GM12878 (cell line): ENCODE results near the gene CAMKK2. TPM values are rescaled to one million over a fixed set of nuclear protein-coding genes. Genes with fewer than 3 reads are reported as not detected.

Source experiments
- ATAC-seq: fragments of 200-7000 bp; cut with Tn5 transposase; 3 replicates; pipeline ENCODE4 v1.9.1; 2020; ENCODE audit warnings: mild to moderate bottlenecking, moderate library complexity
- BruUV-seq: library from RNA; stranded (reverse); fragments of 400-500 nt; replicated peaks from 2 replicates; lab custom pipeline; 2021; lab: Mats Ljungman, UMichigan
- CTCF ChIA-PET: fragments of 300-600 bp; sonication (Branson Sonifier 250); formaldehyde crosslinking; extraction: SDS; loops from one replicate; lab custom pipeline; 2021; ENCODE audit warnings: inconsistent platforms; lab: Yijun Ruan, JAX
- POLR2A ChIA-PET: fragments of 350-600 bp; formaldehyde crosslinking; extraction: SDS; loops from one replicate; lab custom pipeline; 2021; ENCODE audit warnings: inconsistent platforms; lab: Charles Lee
- RAD21 ChIA-PET: fragments of 300-600 bp; sonication (Branson Sonifier 250); formaldehyde crosslinking; loops from one replicate; lab custom pipeline; 2023; ENCODE audit warnings: antibody characterized with exemption; ENCODE audit not compliant: unreplicated experiment; lab: Charles Lee
- SMC1A ChIA-PET: fragments of 300-600 bp; sonication (Branson Sonifier 250); formaldehyde crosslinking; loops from one replicate; lab custom pipeline; 2023; ENCODE audit not compliant: unreplicated experiment, uncharacterized antibody; lab: Charles Lee
- DNase-seq: peaks from one replicate; pipeline ENCODE4 v3.0.0-alpha.2; 2011; ENCODE audit warnings: low read depth, low spot score
- FAIRE-seq: peaks from 3 replicates; lab custom pipeline; 2011; peaks lifted over from hg19 to GRCh38; lab: Jason Lieb, UNC
- H2AFZ ChIP-seq: 2 replicates; pipeline ENCODE4 v1.6.0; 2011; ENCODE audit warnings: low read depth, low read length, control low read depth; ENCODE audit not compliant: control insufficient read depth
- H3K27ac ChIP-seq: 2 replicates; pipeline ENCODE4 v1.5.1; 2011; ENCODE audit warnings: control low read depth; ENCODE audit not compliant: control insufficient read depth, insufficient read depth
- H3K27me3 ChIP-seq, 2 experiments: replicated peaks in 1 of 2; 2 replicates each; pipeline versions ENCODE4 v1.6.0 to v1.6.1; 2011; ENCODE audit warnings: low read length in 1 of 2; ENCODE audit not compliant: control insufficient read depth in 2 of 2, insufficient read depth in 2 of 2
- H3K36me3 ChIP-seq, 2 experiments: 2 replicates each; pipeline ENCODE4 v1.5.1; 2011; ENCODE audit warnings: low read length in 1 of 2; ENCODE audit not compliant: control insufficient read depth in 2 of 2, insufficient read depth in 2 of 2
- H3K4me1 ChIP-seq: 2 replicates; pipeline ENCODE4 v1.6.1; 2011; ENCODE audit warnings: mild to moderate bottlenecking, low read length, moderate library complexity, mixed read lengths; ENCODE audit not compliant: control insufficient read depth, insufficient read depth
- H3K4me2 ChIP-seq: 2 replicates; pipeline ENCODE4 v1.6.0; 2011; ENCODE audit warnings: control low read depth; ENCODE audit not compliant: control insufficient read depth, insufficient read depth
- H3K4me3 ChIP-seq: fragments of 200-600 bp; sonication (generic); 2 replicates; pipeline ENCODE4 v1.5.1; 2016
- H3K79me2 ChIP-seq: 2 replicates; pipeline ENCODE4 v1.6.0; 2011; ENCODE audit warnings: low read length; ENCODE audit not compliant: control insufficient read depth, insufficient read depth
- H3K9ac ChIP-seq: 2 replicates; pipeline ENCODE4 v1.8.0; 2011; ENCODE audit warnings: low read length, control low read depth, mixed read lengths; ENCODE audit not compliant: control insufficient read depth, insufficient read depth
- H3K9me3 ChIP-seq: replicated peaks from 3 replicates; pipeline ENCODE4 v1.5.1; 2011; ENCODE audit warnings: mild to moderate bottlenecking, low read length; ENCODE audit not compliant: control insufficient read depth, insufficient read depth
- H4K20me1 ChIP-seq: 2 replicates; pipeline ENCODE4 v1.6.0; 2011; ENCODE audit not compliant: control insufficient read depth, insufficient read depth
- IKZF2 ChIP-seq, 2 experiments: fragments of 450-650 bp; IDR thresholded peaks; 2 replicates each; pipeline ENCODE4 v1.6.1; 2017; ENCODE audit warnings: mild to moderate bottlenecking in 2 of 2, moderate library complexity in 2 of 2
- IRF4 ChIP-seq: IDR thresholded peaks from 2 replicates; pipeline ENCODE4 v1.6.1; 2011; ENCODE audit warnings: low read depth, low read length
- MYC ChIP-seq: IDR thresholded peaks from 2 replicates; pipeline ENCODE4 v1.6.1; 2011; ENCODE audit warnings: mild to moderate bottlenecking, low read length, moderate library complexity, inconsistent platforms; ENCODE audit not compliant: insufficient read depth, insufficient replicate concordance, insufficient read length, severe bottlenecking
- RELB ChIP-seq: fragments of 450-650 bp; IDR thresholded peaks from 2 replicates; pipeline ENCODE4 v1.6.1; 2017; ENCODE audit warnings: low read depth, mild to moderate bottlenecking, moderate library complexity
- TCF12 ChIP-seq: IDR thresholded peaks from 2 replicates; pipeline ENCODE4 v1.6.1; 2011; ENCODE audit warnings: low read depth, mild to moderate bottlenecking, low read length
- ZBTB4 ChIP-seq: fragments of 450-650 bp; formaldehyde crosslinking; IDR thresholded peaks from 2 replicates; pipeline ENCODE4 v1.4.0; 2022; ENCODE audit warnings: mild to moderate bottlenecking, moderate library complexity
- WGBS: methylation state at CpG from one replicate; pipeline ENCODE4 v1.1.6; 2016; ENCODE audit warnings: low lambda C conversion rate; ENCODE audit not compliant: insufficient replicate concordance, insufficient coverage; ENCODE audit errors: missing lambda C conversion rate; 5-methylcytosine and 5-hydroxymethylcytosine counted together
- in situ Hi-C: fragments of 300-500 bp; cut with MboI; formaldehyde crosslinking; loops from 9 replicates; pipeline ENCODE4 v1.14.3; 2018; ENCODE audit warnings: mixed read lengths
- intact Hi-C: fragments of 100-400 bp; cut with micrococcal nuclease; formaldehyde crosslinking; loops from one replicate; pipeline ENCODE4 v1.14.2; 2022; ENCODE audit not compliant: unreplicated experiment
- polyA plus RNA-seq, 11 experiments: library from polyadenylated mRNA; depleted of rRNA in 4 of 11; unstranded in 6 of 11; stranded (reverse) in 5 of 11; fragments of >200 nt; fragmentation: Nextera tagmentation in 4 of 11; fragmentation: Illumina TruSeq in 1 of 11; extraction: Ambion mirVana in 4 of 11; extraction: Trizol in 1 of 11; gene quantifications; 1 replicate in 1 of 11; 2 replicates in 10 of 11; pipeline versions ENCODE4 v1.2.1 to v1.2.3, GENCODE V29; 2011 to 2016; ENCODE audit warnings: inconsistent platforms in 2 of 11, missing spikeins in 2 of 11, low read depth in 1 of 11
- total RNA-seq, 4 experiments: library from RNA; depleted of rRNA in 3 of 4; stranded (reverse); fragments of >200 nt in 3 of 4; fragmentation: Illumina TruSeq in 1 of 4; extraction: Trizol in 1 of 4; gene quantifications; 2 replicates each; pipeline versions ENCODE4 v1.2.1 to v1.2.3, GENCODE V29; 2013 to 2021
- TF ChIP-seq, protein P1 (sequence below): fragments of 450-650 bp; IDR thresholded peaks from 2 replicates; pipeline ENCODE4 v1.6.1; 2018; ENCODE audit warnings: borderline replicate concordance, mild to moderate bottlenecking; ENCODE audit not compliant: partially characterized antibody

The CAMKK2 gene
- total and polyA plus RNA-seq, 10 of the 15 experiments (the other 5 are each of a cell fraction or from before 2014, with no cell fraction given): 5.2 to 40.6 (median 26.6) TPM

DNA sequence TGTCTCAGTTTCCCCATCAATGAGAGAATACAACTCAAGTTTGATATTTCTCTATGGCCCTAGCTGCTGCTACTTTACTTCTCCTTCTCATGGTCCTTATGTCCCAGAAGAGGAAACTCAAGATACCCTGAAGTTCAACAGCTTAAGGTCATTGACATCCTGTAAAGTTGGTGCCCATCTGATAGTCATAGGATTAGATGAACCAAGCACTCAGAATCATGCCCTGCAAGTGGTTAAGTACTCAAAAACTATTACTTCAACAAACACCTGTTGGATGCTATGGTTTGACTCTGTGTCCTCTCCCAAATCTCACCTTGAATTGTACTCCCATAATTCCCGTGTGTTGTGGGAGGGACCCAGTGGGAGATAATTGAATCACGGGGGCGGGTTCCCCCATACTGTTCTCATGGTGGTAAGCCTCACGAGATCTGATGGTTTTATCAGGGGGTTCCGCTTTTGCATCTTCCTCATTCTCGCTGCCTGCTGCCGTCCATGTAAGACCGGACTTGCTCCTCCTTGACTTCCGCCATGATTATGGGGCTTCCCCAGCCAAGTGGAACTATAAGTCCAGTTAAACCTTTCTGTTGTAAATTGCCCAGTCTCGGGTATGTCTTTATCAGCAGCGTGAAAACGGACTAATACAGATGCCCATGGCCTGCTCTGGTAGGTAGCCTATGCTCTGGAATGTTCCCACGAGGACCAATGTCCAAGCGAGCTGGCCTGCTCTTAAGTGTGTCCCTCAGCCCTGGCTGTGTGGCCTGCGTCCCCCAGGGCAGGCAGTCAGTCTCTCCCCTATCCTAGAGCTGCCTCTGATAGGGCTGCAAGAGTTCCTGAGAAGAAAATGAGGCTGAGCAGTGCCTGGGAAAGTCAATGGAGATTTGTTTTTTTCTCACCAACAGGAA lies 18.1 kb downstream of the CAMKK2 start:
- BruUV-seq: no TSS peak
- intact Hi-C loops: no loop called here
- Histone ChIP-seq H3K9me3 (no peaks in the 10 kb centered on the region), H2AFZ (no peak overlapping the region), H3K27me3 (no peaks in the 10 kb centered on the region), H3K36me3 (peaks cover 0 to 10% of the 10 kb centered on the region in 2 experiments), H3K9ac (no peak overlapping the region), H3K27ac (no peak overlapping the region), H4K20me1 (no peaks in the 10 kb centered on the region), H3K4me3 (no peak overlapping the region), H3K79me2 (peaks cover 4% of the 10 kb centered on the region), H3K4me2 (no peak overlapping the region), H3K4me1 (peaks cover 4% of the 10 kb centered on the region)
- RAD21 ChIA-PET: interaction anchor here (0.9 to 2.1 kb wide), 2 partner anchors 18 to 19 kb away, joined by 3 to 10 read pairs; partner anchors contain the start of gene CAMKK2
- POLR2A ChIA-PET: interaction anchor here (0.8 to 1.0 kb wide), 2 partner anchors 9 to 17 kb away, joined by 3 read pairs; no protein-coding TSS in a partner anchor
- in situ Hi-C loops: no loop called here
- DNase-seq: no peak
- ATAC-seq: no peak
- no peak for FAIRE-seq
- CTCF ChIA-PET: interaction anchor here (1.3 to 1.9 kb wide), 2 partner anchors 17 to 273 kb away, joined by 3 to 4 read pairs; no protein-coding TSS in a partner anchor
- TF ChIP-seq MYC (no peak), IKZF2 (IDR thresholded peaks at IDR 0.05) (no peak), ZBTB4 (CRISPR knock-in tag) (no peak), TCF12 (no peak), IRF4 (no peak), RELB (no peak)
- TF ChIP-seq, protein P1, sequence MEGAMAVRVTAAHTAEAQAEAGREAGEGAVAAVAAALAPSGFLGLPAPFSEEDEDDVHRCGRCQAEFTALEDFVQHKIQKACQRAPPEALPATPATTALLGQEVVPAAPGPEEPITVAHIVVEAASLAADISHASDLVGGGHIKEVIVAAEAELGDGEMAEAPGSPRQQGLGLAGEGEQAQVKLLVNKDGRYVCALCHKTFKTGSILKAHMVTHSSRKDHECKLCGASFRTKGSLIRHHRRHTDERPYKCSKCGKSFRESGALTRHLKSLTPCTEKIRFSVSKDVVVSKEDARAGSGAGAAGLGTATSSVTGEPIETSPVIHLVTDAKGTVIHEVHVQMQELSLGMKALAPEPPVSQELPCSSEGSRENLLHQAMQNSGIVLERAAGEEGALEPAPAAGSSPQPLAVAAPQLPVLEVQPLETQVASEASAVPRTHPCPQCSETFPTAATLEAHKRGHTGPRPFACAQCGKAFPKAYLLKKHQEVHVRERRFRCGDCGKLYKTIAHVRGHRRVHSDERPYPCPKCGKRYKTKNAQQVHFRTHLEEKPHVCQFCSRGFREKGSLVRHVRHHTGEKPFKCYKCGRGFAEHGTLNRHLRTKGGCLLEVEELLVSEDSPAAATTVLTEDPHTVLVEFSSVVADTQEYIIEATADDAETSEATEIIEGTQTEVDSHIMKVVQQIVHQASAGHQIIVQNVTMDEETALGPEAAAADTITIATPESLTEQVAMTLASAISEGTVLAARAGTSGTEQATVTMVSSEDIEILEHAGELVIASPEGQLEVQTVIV: no peak
- 96% methylated on average over 15 of the region's 15 CpGs for WGBS
- SMC1A ChIA-PET: interaction anchor here (1.1 kb wide), 1 partner anchor 8 kb away, joined by 3 read pairs; no protein-coding TSS in a partner anchor
